ENCODE results near the gene CRIP3. TPM values are rescaled to one million over a fixed set of nuclear protein-coding genes. Genes with fewer than 3 reads are reported as not detected.

The CRIP3 gene
- total and polyA plus RNA-seq, 2 donors = 0.61 to 11.0 TPM

GRCh38 chr6:43286980-43287716 lies 21.5 kb downstream of the CRIP3 start:
- Histone ChIP-seq H3K4me3 (ENCODE audit: low read length in 2 of 2) (no peak overlapping the region), H3K9me3 (ENCODE audit: control insufficient read depth in 2 of 2, insufficient read depth in 1 of 2, low read length in 1 of 2) (peaks cover 0 to 2% of the 10 kb centered on the region in 2 donors), H3K4me1 (ENCODE audit: control insufficient read depth in 2 of 2, insufficient read depth in 2 of 2, low read length in 2 of 2) (no peaks in the 10 kb centered on the region), H3K36me3 (ENCODE audit: control insufficient read depth in 2 of 2, insufficient read depth in 2 of 2, low read length in 1 of 2) (no peaks in the 10 kb centered on the region), H3K27ac (ENCODE audit: low read depth in 1 of 2, low read length in 1 of 2) (no peak overlapping the region), H3K27me3 (ENCODE audit: control insufficient read depth in 2 of 2, insufficient read depth in 1 of 2, low read length in 1 of 2) (peaks cover 26 to 64% of the 10 kb centered on the region in 2 donors)
- WGBS = 85% methylated on average over 10 of the region's 10 CpGs
- no peak for DNase-seq (ENCODE audit: low read depth in 6 of 9, low spot score in 9 of 9)

- no peaks in the 10 kb centered on the region for H3K36me3 ChIP-seq (ENCODE audit: control insufficient read depth in 2 of 2, insufficient read depth in 2 of 2, low read length in 1 of 2)
- peaks cover 0 to 2% of the 10 kb centered on the region in 2 donors for H3K9me3 ChIP-seq (ENCODE audit: control insufficient read depth in 2 of 2, insufficient read depth in 1 of 2, low read length in 1 of 2)
- H3K27me3 ChIP-seq (ENCODE audit: control insufficient read depth in 2 of 2, insufficient read depth in 1 of 2, low read length in 1 of 2) = peaks cover 26 to 71% of the 10 kb centered on the region in 2 donors
- H3K27ac ChIP-seq (ENCODE audit: low read depth in 1 of 2, low read length in 1 of 2) = no peak overlapping the region
- DNase-seq (ENCODE audit: low read depth in 6 of 9, low spot score in 9 of 9) = no peak
- 96% methylated on average over 6 of the region's 6 CpGs for WGBS
- H3K4me3 ChIP-seq (ENCODE audit: low read length in 2 of 2) = no peak overlapping the region
- no peaks in the 10 kb centered on the region for H3K4me1 ChIP-seq (ENCODE audit: control insufficient read depth in 2 of 2, insufficient read depth in 2 of 2, low read length in 2 of 2)
Measured at GRCh38 chr6:43286456-43286979, 22.1 kb downstream of the CRIP3 start.

GRCh38 chr6:43285832-43286231 lies 22.8 kb downstream of the CRIP3 start:
- Histone ChIP-seq H3K27me3 (ENCODE audit: control insufficient read depth in 2 of 2, insufficient read depth in 1 of 2, low read length in 1 of 2) (peaks cover 26 to 74% of the 10 kb centered on the region in 2 donors), H3K9me3 (ENCODE audit: control insufficient read depth in 2 of 2, insufficient read depth in 1 of 2, low read length in 1 of 2) (peaks cover 0 to 2% of the 10 kb centered on the region in 2 donors), H3K27ac (ENCODE audit: low read depth in 1 of 2, low read length in 1 of 2) (no peak overlapping the region), H3K4me1 (ENCODE audit: control insufficient read depth in 2 of 2, insufficient read depth in 2 of 2, low read length in 2 of 2) (no peaks in the 10 kb centered on the region), H3K4me3 (ENCODE audit: low read length in 2 of 2) (no peak overlapping the region), H3K36me3 (ENCODE audit: control insufficient read depth in 2 of 2, insufficient read depth in 2 of 2, low read length in 1 of 2) (no peaks in the 10 kb centered on the region)
- no peak for DNase-seq (ENCODE audit: low read depth in 6 of 9, low spot score in 9 of 9)
- WGBS = 84% methylated on average over 5 of the region's 5 CpGs

- no peak for DNase-seq (ENCODE audit: low read depth in 6 of 9, low spot score in 9 of 9)
- no peaks in the 10 kb centered on the region for H3K4me1 ChIP-seq (ENCODE audit: control insufficient read depth in 2 of 2, insufficient read depth in 2 of 2, low read length in 2 of 2)
- H3K36me3 ChIP-seq (ENCODE audit: control insufficient read depth in 2 of 2, insufficient read depth in 2 of 2, low read length in 1 of 2) = no peaks in the 10 kb centered on the region
- H3K4me3 ChIP-seq (ENCODE audit: low read length in 2 of 2) = no peak overlapping the region
- no peak overlapping the region for H3K27ac ChIP-seq (ENCODE audit: low read depth in 1 of 2, low read length in 1 of 2)
- WGBS = 8% methylated on average over 83 of the region's 83 CpGs
- H3K27me3 ChIP-seq (ENCODE audit: control insufficient read depth in 2 of 2, insufficient read depth in 1 of 2, low read length in 1 of 2) = peaks cover 26 to 79% of the 10 kb centered on the region in 2 donors
- peaks cover 0 to 2% of the 10 kb centered on the region in 2 donors for H3K9me3 ChIP-seq (ENCODE audit: control insufficient read depth in 2 of 2, insufficient read depth in 1 of 2, low read length in 1 of 2)
Measured at GRCh38 chr6:43284991-43285781, 23.4 kb downstream of the CRIP3 start.

- no peak for DNase-seq (ENCODE audit: low read depth in 6 of 9, low spot score in 9 of 9)
- 93% methylated on average over 27 of the region's 27 CpGs for WGBS
- Histone ChIP-seq H3K27ac (ENCODE audit: low read depth in 1 of 2, low read length in 1 of 2) (no peak overlapping the region), H3K36me3 (ENCODE audit: control insufficient read depth in 2 of 2, insufficient read depth in 2 of 2, low read length in 1 of 2) (no peaks in the 10 kb centered on the region), H3K4me3 (ENCODE audit: low read length in 2 of 2) (no peak overlapping the region), H3K9me3 (ENCODE audit: control insufficient read depth in 2 of 2, insufficient read depth in 1 of 2, low read length in 1 of 2) (peaks cover 0 to 2% of the 10 kb centered on the region in 2 donors), H3K4me1 (ENCODE audit: control insufficient read depth in 2 of 2, insufficient read depth in 2 of 2, low read length in 2 of 2) (no peaks in the 10 kb centered on the region), H3K27me3 (ENCODE audit: control insufficient read depth in 2 of 2, insufficient read depth in 1 of 2, low read length in 1 of 2) (peaks cover 30 to 89% of the 10 kb centered on the region in 2 donors)
Measured at GRCh38 chr6:43283905-43284304, 24.7 kb downstream of the CRIP3 start.

- Histone ChIP-seq H3K4me1 (ENCODE audit: control insufficient read depth in 2 of 2, insufficient read depth in 2 of 2, low read length in 2 of 2) (no peaks in the 10 kb centered on the region), H3K27ac (ENCODE audit: low read depth in 1 of 2, low read length in 1 of 2) (no peak overlapping the region), H3K4me3 (ENCODE audit: low read length in 2 of 2) (no peak overlapping the region), H3K9me3 (ENCODE audit: control insufficient read depth in 2 of 2, insufficient read depth in 1 of 2, low read length in 1 of 2) (peaks cover 0 to 2% of the 10 kb centered on the region in 2 donors), H3K27me3 (ENCODE audit: control insufficient read depth in 2 of 2, insufficient read depth in 1 of 2, low read length in 1 of 2) (peaks cover 30 to 93% of the 10 kb centered on the region in 2 donors), H3K36me3 (ENCODE audit: control insufficient read depth in 2 of 2, insufficient read depth in 2 of 2, low read length in 1 of 2) (no peaks in the 10 kb centered on the region)
- DNase-seq (ENCODE audit: low read depth in 6 of 9, low spot score in 9 of 9) = no peak
- 94% methylated on average over 18 of the region's 18 CpGs for WGBS
Measured at GRCh38 chr6:43283514-43283901, 25.1 kb downstream of the CRIP3 start.

- Histone ChIP-seq H3K4me1 (ENCODE audit: control insufficient read depth in 2 of 2, insufficient read depth in 2 of 2, low read length in 2 of 2) (no peaks in the 10 kb centered on the region), H3K27ac (ENCODE audit: low read depth in 1 of 2, low read length in 1 of 2) (no peak overlapping the region), H3K27me3 (ENCODE audit: control insufficient read depth in 2 of 2, insufficient read depth in 1 of 2, low read length in 1 of 2) (peaks cover 30 to 94% of the 10 kb centered on the region in 2 donors), H3K9me3 (ENCODE audit: control insufficient read depth in 2 of 2, insufficient read depth in 1 of 2, low read length in 1 of 2) (peaks cover 0 to 2% of the 10 kb centered on the region in 2 donors), H3K36me3 (ENCODE audit: control insufficient read depth in 2 of 2, insufficient read depth in 2 of 2, low read length in 1 of 2) (no peaks in the 10 kb centered on the region), H3K4me3 (ENCODE audit: low read length in 2 of 2) (no peak overlapping the region)
- WGBS = 91% methylated on average over 32 of the region's 32 CpGs
- no peak for DNase-seq (ENCODE audit: low read depth in 6 of 9, low spot score in 9 of 9)
Measured at GRCh38 chr6:43282636-43283513, 25.8 kb downstream of the CRIP3 start.

GRCh38 chr6:43282060-43282459 lies 26.6 kb downstream of the CRIP3 start:
- DNase-seq (ENCODE audit: low read depth in 6 of 9, low spot score in 9 of 9) = no peak
- Histone ChIP-seq H3K27me3 (ENCODE audit: control insufficient read depth in 2 of 2, insufficient read depth in 1 of 2, low read length in 1 of 2) (peaks cover 37 to 94% of the 10 kb centered on the region in 2 donors), H3K9me3 (ENCODE audit: control insufficient read depth in 2 of 2, insufficient read depth in 1 of 2, low read length in 1 of 2) (peaks cover 0 to 2% of the 10 kb centered on the region in 2 donors), H3K36me3 (ENCODE audit: control insufficient read depth in 2 of 2, insufficient read depth in 2 of 2, low read length in 1 of 2) (no peaks in the 10 kb centered on the region), H3K27ac (ENCODE audit: low read depth in 1 of 2, low read length in 1 of 2) (no peak overlapping the region), H3K4me3 (ENCODE audit: low read length in 2 of 2) (no peak overlapping the region), H3K4me1 (ENCODE audit: control insufficient read depth in 2 of 2, insufficient read depth in 2 of 2, low read length in 2 of 2) (no peaks in the 10 kb centered on the region)
- 54% methylated on average over 9 of the region's 9 CpGs for WGBS

Data from thymus (tissue), 11 donors.